DMS79 treated with DMSO at 0.1 percent for 48 hours (cell line): Measurements from ENCODE around the gene PTPRD.
"Not testable (repeated sequence)": the region's sequence is repeated elsewhere in the genome, so short reads cannot be mapped to it uniquely, and the experiment has no call there.

ENCODE experiments used
- DNase-seq: peaks from one replicate; lab custom pipeline; 2025; lab: John Stamatoyannopoulos, UW

PTPRD gene

DNA sequence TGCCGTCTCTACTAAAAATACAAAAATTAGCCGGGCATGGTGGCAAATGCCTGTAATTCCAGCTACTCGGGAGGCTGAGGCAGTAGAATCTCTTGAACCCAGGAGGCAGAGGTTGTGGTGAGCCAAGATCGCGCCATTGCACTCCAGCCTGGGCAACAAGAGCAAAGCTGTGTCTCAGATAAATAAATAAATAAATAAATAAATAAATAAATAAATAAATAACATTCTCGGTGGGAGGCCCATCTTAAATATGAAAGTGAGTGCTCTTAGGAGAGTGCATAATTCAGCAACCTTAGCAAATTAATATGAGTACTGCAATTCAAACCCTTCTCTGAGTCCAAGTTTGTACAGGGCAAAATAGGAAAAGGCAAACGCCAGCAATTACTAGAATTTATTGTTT, 1302.1 kb downstream of the PTPRD start:
- DNase-seq, result not testable (repeated sequence)

DNA sequence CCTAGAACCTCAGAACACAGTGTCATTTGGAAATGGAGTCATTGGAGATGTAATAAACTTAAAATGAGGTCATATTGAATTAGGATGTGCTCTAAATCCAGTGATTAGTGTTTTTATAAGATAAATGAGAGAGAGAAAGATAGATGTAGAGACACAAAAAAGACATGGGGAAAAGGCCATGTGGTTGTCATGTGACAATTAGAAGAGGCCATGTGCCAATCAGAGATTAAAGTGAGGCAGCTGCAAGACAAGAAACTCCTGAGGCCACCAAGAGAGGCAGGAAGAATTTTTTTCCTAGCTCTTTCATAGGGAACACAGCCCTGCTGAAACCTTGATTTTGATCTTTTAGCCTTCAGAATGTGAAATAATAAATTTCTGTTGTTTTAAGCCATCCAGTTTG, 1307.2 kb downstream of the PTPRD start:
- DNase-seq, result no peak

DNA sequence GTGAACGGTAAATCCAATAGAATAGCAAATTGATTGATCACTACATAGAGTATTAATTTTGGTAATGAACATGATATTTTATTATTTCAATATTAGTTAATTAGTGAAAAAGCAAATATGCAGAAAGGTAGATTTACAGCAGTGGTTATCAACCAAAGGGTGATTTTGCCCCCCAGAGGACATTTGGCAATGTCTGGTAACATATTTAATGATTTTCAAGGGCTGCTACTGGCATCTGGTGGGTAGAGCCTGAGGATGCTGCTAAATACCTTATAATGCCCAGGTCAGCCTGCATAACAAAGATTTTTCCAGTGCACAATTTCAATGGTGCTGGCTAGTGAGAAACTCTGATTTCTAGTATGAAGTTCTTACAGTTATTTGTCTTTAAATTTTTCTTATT, 1313.7 kb downstream of the PTPRD start:
- no peak for DNase-seq

DNA sequence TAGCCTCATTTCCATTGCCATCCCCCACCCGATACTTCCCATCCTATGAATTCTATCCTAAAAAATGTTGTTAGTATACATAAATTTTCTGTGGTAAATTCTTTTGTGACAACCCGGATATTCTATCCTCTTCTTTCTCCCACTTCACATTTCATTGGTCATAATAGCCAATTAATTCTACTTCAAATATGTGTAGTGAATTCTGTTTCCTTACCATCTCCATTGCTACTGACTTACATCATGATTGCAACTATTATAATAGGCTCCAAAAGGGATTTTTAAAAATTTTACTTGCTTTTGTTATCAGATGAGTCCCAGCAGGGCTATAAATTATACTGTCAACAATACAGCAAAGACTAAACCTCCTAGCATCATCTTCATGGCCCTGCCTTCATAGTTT, 1326.8 kb downstream of the PTPRD start:
- no peak for DNase-seq

DNA sequence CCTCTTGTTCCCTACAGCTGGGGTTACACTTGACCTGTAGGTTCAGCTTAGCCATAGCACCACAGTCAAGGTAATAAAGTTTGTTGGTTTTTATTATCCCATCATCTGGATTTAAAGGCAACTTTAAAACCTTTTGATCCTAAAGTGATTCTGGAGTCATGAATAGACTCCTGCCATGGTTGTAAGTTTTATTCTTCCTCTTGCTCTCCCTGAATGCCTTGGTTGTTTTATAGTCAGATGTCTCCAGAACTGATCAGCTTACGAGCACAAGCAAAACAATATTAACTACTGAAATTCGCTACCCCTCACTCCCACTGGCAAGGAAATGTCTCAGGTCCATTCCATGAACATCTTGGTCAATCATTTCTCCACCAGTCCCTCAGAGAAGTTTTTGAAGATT, 1328.6 kb downstream of the PTPRD start:
- no peak for DNase-seq

DNA sequence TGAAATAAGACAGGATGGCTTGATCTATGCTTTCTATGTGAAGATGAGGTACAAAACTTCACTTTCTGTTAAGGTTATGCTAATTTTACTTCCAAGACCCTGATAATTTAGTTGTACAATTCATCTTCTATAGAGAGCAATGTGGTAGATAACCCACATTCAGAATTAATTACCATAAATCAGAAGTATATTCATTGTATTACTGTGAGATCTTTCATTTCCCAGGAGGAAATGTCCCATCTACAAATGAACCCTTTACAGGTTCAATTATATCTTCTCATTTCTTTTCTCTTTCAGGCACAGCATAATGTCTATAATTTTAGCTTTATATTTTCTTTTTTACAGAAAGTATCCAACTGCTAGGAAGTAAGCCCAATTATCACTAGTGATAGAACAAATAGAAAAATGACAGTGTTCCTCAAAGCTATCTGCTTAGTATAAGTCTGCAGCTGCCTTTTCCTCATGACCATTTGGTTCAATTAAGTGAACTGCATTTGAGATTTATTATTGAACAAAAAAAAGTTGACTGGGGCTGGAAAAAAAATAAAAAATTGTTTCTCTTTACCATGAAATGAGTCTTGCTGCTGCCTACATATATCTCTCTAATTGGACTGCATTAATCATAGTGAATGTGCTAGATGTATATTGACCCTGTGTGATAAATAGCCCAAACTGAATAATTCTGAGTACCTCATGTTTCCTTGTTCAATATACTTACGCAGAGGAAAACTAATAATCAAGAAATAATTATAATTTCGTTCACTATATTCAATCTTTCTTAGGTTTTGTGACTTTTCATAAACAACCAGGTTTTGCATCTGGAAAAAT, 1329.4 kb downstream of the PTPRD start:
- no peak for DNase-seq

DNA sequence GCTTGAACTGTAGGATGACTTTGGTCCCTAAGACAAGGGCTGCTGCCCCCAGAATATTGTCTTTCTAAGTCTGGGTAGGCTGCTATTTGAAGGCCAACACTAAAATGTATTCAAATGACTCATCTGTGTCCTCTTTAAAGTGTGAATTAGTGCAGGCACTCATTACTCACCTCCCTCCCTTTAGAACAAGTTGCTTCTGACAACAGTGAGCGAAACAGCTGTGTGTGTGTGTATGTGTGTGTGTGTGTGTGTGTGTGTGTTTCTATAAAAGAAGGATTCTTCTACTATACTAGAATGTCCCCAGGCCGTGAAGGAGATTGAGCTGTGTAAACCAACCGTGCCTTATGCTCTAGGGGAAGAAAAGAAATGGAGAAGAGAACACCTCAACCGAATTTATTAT, 1337.2 kb downstream of the PTPRD start:
- no peak for DNase-seq

DNA sequence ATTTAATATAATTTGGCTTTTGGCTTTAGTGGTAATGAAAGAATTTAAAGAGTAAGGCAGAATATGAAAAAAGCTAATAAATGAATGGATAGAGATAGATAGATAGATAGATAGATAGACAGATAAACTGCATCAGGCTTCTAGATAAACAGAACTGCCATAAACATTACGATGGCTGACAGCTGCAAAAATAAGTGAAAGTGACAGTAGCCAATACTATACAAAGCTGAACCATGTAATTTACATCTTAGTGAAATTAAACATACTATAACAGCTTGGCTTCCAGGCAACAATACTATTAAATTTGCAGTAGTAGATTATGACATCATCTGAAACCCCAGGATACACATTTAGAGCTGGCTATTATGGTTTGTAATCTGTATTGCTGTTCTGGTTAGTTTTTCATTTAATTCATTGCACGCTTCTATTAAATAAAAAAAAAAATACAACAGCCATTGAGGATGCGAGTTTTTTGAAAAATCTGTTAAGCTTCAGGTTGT, 1354.8 kb downstream of the PTPRD start:
- no peak for DNase-seq

DNA sequence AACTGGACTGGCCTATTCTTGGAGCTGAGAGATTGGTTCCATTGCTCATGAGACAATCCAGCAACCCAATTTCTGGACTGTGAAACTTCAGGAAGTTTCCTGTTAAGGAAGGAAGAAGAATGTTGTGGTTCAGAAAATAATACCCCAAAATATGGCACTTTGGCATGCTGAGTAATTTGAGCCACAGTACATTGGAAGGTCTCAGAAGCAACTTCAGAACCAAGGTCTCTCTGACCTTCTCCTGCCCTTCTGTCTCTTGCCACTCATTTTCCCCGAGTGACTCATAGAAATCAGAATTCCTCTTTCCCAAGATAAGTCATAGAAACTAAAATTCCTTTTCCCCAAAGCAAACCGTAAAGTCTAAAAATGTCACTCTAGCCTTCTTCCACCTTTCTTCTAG, 1366.1 kb downstream of the PTPRD start:
- DNase-seq, result no peak

DNA sequence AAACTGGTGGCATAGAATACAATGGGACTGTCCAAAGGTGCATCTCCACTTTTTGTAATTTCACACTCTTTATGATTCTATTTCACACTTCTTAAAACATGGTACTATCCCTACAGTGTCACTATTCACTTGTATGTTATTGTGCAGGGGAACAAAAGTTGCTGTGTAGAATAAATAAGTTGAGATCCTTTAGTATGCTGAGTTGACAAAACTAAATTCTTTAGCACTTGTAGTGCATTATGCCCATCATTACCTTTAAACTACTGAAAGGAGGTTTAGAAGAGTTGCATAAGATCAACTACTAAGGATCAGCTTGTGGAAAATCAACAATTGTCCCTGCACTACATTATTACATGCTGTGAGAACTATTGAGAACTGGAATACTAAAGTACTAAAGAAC, 1380.9 kb downstream of the PTPRD start:
- no peak for DNase-seq

DNA sequence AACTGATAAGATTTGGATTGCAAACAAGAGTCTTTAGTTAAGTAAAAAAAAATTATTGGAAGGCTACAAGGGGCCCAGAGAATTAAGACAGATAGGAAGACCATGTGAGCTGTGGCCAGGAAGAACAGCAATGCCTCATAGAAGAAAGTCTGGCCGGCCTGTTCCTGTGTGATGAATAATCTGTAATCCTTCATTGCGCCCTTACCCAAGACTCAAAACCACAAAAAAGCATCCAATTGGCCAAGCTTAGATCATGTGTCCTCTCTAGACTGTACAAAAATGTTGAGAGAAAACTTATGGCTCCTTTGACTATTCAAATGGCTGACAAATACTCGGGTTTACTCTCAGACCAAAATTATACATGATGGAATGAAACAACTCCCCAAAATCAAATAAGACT, 1383.5 kb downstream of the PTPRD start:
- DNase-seq, result no peak

DNA sequence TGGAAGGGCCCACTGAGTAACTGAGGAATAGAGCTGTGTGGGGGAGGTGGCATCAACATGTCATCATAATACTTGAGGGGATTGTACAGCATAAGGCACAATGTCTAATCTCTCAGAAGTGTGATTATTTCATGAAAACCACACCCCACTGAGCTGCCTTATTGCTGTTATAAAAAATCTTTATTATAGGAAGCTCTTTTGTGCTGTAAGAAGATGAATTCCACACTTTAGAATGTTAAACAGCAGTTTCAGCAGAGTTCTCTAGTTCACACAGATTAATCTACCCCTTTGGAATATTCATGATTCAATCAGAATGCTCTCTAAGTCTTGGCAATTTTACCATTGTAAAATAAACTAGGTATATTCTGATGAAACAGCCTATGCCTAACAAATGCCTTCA, 1389.6 kb downstream of the PTPRD start:
- no peak for DNase-seq

DNA sequence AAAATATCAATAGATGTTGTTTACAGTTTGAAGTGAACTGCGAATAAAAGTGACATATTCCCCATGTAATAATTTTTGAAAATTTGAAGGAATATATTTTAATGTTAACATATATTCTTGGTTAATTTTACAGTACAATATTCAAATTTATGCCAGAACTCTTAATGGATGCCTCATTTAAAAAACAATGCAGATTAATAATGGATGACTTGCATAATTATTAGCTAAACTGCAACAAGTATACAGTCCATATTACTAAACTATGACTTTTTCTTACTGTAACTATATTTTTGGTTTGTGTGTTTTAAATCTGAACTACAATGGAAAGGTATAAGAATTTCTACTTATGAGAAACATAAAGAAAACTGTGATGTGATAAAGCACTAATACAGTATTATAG, 1390.1 kb downstream of the PTPRD start:
- DNase-seq, result no peak

DNA sequence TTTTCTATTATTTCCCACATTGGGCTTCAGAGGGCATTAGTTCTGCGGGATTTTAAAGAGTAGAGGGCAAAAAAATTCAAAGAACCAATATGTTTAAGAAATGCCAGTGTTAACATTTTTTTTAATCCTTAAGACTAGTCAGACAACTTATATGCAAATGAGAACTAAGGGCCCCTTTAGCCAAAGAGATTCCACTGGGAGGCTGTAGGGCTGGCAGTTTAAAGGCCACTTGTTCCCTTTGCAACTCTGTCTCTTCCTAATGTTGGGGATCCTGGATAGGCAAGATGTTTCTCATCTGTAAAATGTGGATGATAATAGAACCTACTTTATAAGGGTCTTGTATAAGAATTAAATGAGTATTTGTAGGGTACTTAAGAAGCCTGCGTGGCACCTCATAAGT, 1395.9 kb downstream of the PTPRD start:
- no peak for DNase-seq

DNA sequence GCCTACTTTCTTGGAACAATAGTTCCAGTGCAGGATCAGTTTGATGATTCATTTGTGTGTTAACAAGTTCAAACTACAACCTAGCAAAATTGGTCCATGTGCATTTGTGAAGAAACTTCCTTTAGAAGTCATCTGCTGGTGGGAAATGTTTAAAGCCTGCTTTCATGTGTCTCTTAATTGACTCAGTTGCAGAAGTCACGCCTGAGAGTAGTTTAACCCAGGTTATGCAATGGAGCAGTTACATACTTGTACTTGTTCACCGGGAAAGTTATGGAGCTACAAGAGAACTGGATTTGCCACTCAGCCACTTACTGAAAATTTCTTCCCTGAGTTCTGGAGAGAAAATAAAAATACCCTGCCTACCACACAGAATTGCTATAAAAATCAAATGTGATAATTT, 1397.8 kb downstream of the PTPRD start:
- DNase-seq, result no peak

DNA sequence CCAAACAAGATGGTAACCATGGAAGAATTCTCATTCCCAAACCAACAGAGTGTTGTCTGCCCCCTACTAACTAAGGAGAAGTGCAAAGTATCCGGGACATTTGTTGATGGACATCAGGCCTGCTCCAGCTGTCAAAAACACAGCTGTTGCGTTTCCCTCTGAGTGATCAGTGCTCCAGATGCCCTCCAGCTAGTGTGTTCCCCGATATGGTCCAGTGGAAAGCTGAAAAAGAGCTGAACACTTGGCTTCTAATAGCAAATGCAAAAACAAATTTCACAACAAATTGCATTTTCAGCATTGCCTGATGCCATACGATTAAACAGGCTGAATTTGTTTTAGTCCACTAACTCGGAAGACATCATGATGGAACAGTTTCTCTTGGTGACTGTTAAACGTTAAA, 1398.7 kb downstream of the PTPRD start:
- DNase-seq, result no peak

DNA sequence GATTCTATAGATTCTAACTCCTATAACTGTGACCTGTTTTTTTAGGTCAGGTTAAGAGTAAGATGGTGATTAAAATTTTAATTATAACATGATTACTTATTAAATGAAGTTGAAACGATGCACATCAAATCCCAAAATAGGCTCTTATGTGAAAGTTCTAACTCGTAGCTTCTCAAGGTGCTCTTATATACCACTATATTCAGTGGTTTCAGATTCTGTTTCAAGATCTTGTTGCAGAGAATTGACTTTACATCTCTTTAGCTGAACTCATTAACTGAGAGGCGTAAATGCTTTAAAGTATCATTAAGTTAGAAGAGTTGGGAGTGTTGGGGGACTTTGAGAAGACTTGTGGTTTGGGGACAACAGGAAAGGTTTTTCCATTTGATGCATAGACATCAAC, 1399.8 kb downstream of the PTPRD start:
- no peak for DNase-seq

DNA sequence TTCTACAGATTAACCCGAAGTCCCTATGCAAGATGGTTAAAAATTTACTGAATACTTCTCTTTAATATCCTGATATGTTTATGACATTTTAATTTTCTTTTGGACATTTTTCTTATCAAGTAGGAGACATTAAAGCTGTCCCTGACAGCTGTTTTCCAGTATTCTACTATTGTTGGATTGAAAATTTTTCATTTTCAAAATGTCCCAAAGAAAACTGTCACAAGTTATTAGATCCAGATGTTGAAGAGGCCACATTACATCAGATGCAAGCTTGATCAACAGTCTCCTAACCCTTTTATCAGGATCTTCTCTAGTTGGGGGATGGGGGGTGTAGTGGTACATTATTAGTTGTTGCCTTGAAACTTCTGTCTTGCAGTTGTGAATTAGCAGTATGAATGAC, 1410.5 kb downstream of the PTPRD start:
- no peak for DNase-seq

DNA sequence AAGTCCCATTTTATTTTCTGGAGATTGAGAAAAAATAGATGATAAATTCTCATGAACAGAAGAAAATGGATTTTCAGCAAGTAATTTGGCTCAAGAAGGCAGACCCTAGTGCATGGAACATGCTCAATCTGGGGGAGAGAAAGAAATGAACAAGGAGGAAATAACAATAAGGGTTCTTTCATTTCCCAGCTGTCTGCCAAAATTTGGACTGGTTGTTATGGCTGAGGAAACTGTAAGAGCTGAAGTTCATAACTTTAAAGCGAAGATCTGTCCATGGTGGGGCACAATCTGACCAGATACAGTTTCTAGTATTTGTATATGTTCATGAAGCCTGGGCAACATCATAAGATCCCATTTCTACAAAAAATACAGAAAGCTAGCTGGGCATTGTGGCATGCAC, 1426.7 kb downstream of the PTPRD start:
- no peak for DNase-seq

DNA sequence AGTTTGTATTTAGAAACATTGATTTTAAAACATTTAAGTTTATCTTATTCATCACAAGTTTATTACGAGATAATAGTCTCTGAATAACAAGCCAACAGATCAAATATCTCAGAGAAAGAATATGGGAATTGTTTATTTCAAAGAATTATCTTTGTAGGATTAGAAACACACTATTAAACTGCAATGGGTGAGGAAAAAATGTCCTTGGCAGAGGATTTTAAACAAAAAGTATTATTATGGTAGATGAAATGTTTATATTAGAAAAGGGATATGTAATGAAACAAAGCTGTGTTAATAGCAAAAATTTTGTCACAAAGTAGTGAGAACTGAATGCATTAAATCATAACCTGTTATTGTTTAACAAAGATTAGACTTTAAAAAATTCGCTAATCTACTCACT, 1430.4 kb downstream of the PTPRD start:
- DNase-seq, result no peak

DNA sequence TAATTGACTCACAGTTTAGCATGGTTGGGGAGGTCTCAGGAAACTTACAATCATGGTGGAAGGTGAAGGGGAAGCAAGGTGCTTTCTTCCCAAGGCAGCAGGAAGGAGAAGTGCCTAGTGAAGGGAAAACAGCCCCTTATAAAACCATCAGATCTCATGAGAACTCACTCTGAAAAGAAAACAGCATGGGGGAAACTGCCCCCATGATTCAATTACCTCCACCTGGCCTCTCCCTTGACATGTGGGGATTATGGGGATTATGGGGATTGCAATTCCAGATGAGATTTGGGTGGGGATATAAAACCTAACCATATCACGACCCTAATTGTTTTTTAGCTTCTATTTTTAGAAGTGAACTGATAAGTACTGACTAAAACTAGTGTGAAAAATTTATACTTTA, 1435.7 kb downstream of the PTPRD start:
- DNase-seq, result no peak

DNA sequence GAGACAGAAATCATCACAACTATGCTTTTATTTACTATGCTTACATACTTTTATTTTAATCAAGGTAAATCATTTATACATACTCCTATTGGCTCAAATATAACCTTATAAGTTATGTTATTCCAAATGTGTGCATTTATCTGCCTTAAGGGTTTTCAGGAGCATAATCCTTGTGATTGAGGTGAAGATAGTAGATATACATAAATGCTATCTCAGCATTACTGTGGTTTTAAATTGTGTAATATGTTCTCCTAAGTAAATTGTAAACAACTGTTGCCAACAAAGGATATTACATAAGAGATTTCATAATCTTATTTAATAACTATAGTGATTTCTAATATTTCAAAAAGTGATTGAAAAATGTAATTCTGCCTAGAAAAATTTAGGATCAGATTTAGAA, 1438.4 kb downstream of the PTPRD start:
- no peak for DNase-seq

DNA sequence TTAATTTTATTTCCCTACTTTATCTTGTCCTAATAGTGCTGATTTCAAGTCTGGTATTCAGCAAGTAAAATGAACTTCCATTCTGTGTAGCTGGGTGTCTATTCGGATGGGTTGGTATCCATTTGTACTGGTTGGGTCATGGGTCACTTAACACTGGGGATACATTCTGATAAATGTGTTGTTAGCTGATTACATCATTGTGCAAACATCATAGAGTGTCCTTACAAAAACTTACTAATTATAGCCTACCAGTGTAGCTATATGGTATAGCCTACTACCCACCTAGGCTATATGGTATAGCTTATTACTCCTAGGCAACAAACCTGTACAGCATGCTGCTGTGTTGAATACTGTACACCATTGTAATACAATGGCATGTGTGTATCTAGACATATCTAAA, 1439.5 kb downstream of the PTPRD start:
- DNase-seq, result no peak

DNA sequence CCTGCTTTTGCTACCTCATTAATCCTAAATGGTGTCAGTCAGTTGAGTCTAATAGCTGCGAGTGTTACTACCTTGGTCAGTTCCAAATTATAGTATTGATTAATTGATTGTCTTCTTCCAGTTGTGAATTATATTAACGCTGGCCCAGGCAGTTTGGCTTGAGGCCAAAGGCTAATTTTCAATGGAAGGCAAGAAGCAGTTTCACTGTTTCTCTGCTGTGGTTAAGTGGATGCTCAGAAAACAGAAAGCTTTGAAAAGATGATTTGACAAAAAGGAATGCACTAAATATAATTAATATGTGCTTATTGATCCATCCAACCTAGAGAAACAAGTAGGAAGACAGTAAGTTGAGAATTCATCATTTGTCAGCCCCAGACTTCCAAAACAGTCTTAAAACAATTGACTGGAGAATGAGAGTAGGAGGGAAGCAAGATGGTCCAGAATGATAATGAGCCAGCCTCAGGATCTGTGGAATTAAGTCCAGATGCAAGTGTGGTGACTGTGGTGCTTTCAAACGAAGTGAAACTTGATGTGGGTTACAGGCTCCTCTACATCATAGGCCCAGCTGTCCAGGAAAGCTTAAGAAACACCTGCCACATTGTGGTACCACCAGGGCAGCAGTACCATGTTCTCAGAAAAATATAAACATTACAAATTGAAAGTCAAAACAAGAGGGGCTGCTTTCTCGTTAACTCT, 1442.2 kb downstream of the PTPRD start:
- DNase-seq, result peak; percentile 63
